Posterior vena cava (tissue), 2 donors: ENCODE measurements around the gene CNGB1. TPM values are rescaled to one million over a fixed set of nuclear protein-coding genes. Genes with fewer than 3 reads are reported as not detected.
"Not testable (repeated sequence)": the region's sequence is repeated elsewhere in the genome, so short reads cannot be mapped to it uniquely, and the experiment has no call there.

ENCODE experiments used
- DNase-seq: peaks from one replicate; pipeline ENCODE4 v3.0.0-alpha.2; 2020; ENCODE audit warnings: low spot score
- intact Hi-C, 2 donors: fragments of 100-400 bp; cut with DNase I; formaldehyde crosslinking; loops; one replicate each; pipeline versions ENCODE4 v1.14.1 to v1.14.2; 2022 to 2023
- total RNA-seq, 2 donors: library from RNA; stranded (reverse); fragmentation: NEBNext Ultra II Directional; extraction: Animal tissue kit (Norgen Biotek cat#: 25700); gene quantifications; one replicate each; pipeline ENCODE4 v1.2.1, GENCODE V29; 2021
- donor health status: DM: yes; HTN: yes; CAD: no.
- donor health status: DM: yes; HTN: yes; CAD: no.

CNGB1 gene
- total RNA-seq, 2 donors from 2014 or later: not detected

- intact Hi-C loops: no loop called here
These were observed 87.4 kb downstream of the CNGB1 start for GRCh38 chr16:57883480-57883879.

GRCh38 chr16:57882792-57883191, 88.1 kb downstream of the CNGB1 start:
- no peak for DNase-seq
- intact Hi-C loops: no loop called here

More at GRCh38 chr16:57883480-57883879, 87.4 kb downstream of the CNGB1 start:
- DNase-seq: no peak

GRCh38 chr16:57882206-57882605, 88.7 kb downstream of the CNGB1 start:
- intact Hi-C loops: no loop called here
- no peak for DNase-seq

GRCh38 chr16:57878586-57878985, 92.3 kb downstream of the CNGB1 start:
- intact Hi-C loops: no loop called here
- no peak for DNase-seq

- no peak for DNase-seq
- intact Hi-C loops: no loop called here
These were observed 94.7 kb downstream of the CNGB1 start for GRCh38 chr16:57876210-57876609.

GRCh38 chr16:57875347-57875746, 95.6 kb downstream of the CNGB1 start:
- intact Hi-C loops: no loop called here
- DNase-seq: no peak

GRCh38 chr16:57873218-57873617, 97.7 kb downstream of the CNGB1 start:
- DNase-seq: no peak
- intact Hi-C loops: no loop called here

- DNase-seq, intact Hi-C loops: not testable (repeated sequence)
These were observed 98.2 kb downstream of the CNGB1 start for GRCh38 chr16:57872764-57873163.

- intact Hi-C loops: no loop called here
- DNase-seq: no peak
These were observed 99.5 kb downstream of the CNGB1 start for GRCh38 chr16:57871456-57871855.

- intact Hi-C loops: no loop called here
- DNase-seq: no peak
These were observed 100.0 kb downstream of the CNGB1 start for GRCh38 chr16:57870753-57871454.

- intact Hi-C loops: loop anchor here in 1 of 2 donors (5.0 kb wide), 1 partner anchor 112 kb away; no protein-coding TSS in a partner anchor
- no peak for DNase-seq
These were observed 101.9 kb downstream of the CNGB1 start for GRCh38 chr16:57868913-57869520.

GRCh38 chr16:57867000-57867561, 103.8 kb downstream of the CNGB1 start:
- DNase-seq: no peak
- intact Hi-C loops: loop anchor here in 1 of 2 donors (5.0 kb wide), 1 partner anchor 110 kb away; no protein-coding TSS in a partner anchor

GRCh38 chr16:57866529-57866918, 104.4 kb downstream of the CNGB1 start:
- intact Hi-C loops: loop anchor here in 1 of 2 donors (5.0 kb wide), 1 partner anchor 109 kb away; no protein-coding TSS in a partner anchor
- DNase-seq: no peak

GRCh38 chr16:57865746-57866528, 105.0 kb downstream of the CNGB1 start:
- intact Hi-C loops: loop anchor here in 1 of 2 donors (5.0 kb wide), 1 partner anchor 109 kb away; no protein-coding TSS in a partner anchor
- DNase-seq: no peak

GRCh38 chr16:57863434-57864160, 107.3 kb downstream of the CNGB1 start:
- peak; percentile 88 for DNase-seq
- intact Hi-C loops: loop anchor here (5.0 kb wide), 2 partner anchors 61 to 106 kb away; partner anchors contain the start of gene KIFC3 (in 1 of the 2)

GRCh38 chr16:57862698-57863433, 108.1 kb downstream of the CNGB1 start:
- DNase-seq: no peak
- intact Hi-C loops: loop anchor here (5.0 kb wide), 2 partner anchors 61 to 106 kb away; partner anchors contain the start of gene KIFC3 (in 1 of the 2)

GRCh38 chr16:57859331-57859730, 111.6 kb downstream of the CNGB1 start:
- intact Hi-C loops: no loop called here

GRCh38 chr16:57858635-57859034, 112.3 kb downstream of the CNGB1 start:
- intact Hi-C loops: no loop called here
- DNase-seq: no peak

More at GRCh38 chr16:57859331-57859730, 111.6 kb downstream of the CNGB1 start:
- DNase-seq: no peak
